Measurements from ENCODE around the gene AGPS. TPM values are rescaled to one million over a fixed set of nuclear protein-coding genes. Genes with fewer than 3 reads are reported as not detected.

AGPS gene
- total RNA-seq, 1 experiment from 2014 or later, result 60.9 TPM

GRCh38 chr2:177449159-177449558, 56.6 kb downstream of the AGPS start:
- Histone ChIP-seq H4K20me1 (ENCODE audit: control insufficient read depth, insufficient read depth, insufficient read length) (no peaks in the 10 kb centered on the region), H3K14ac (ENCODE audit: insufficient read depth, low read length) (no peak overlapping the region), H3K18ac (ENCODE audit: insufficient read length, low read depth, low read length) (no peak overlapping the region), H3K4me1 (ENCODE audit: insufficient read depth, low read length) (no peaks in the 10 kb centered on the region), H3K23ac (ENCODE audit: insufficient read length, low read depth, low read length) (no peak overlapping the region), H2BK5ac (ENCODE audit: insufficient read length, low read length) (no peak overlapping the region), H4K8ac (replicated peaks; ENCODE audit: insufficient read length, low read depth, low read length) (no peak overlapping the region), H2BK15ac (ENCODE audit: low read depth, low read length) (no peak overlapping the region), H4K5ac (ENCODE audit: insufficient read length, low read depth, low read length) (no peak overlapping the region), H3T11ph (ENCODE audit: low read length) (no peak overlapping the region), H3K9me3 (ENCODE audit: control insufficient read depth, low read depth, low read length) (no peaks in the 10 kb centered on the region), H4K91ac (ENCODE audit: insufficient read length, low read depth, low read length) (no peak overlapping the region), H3K27me3 (ENCODE audit: insufficient read depth, low read length) (no peaks in the 10 kb centered on the region), H3K9ac (ENCODE audit: extremely low read depth, insufficient read length, low read length) (no peak overlapping the region), H3K79me2 (ENCODE audit: insufficient read depth, low read length) (no peaks in the 10 kb centered on the region), H3K56ac (ENCODE audit: insufficient read length, low read depth, low read length) (no peak overlapping the region), H2AFZ (ENCODE audit: low read length) (no peak overlapping the region), H3K23me2 (ENCODE audit: insufficient read length, low read depth, low read length, poor library complexity, severe bottlenecking) (no peaks in the 10 kb centered on the region), H2BK12ac (ENCODE audit: insufficient read length, low read depth, low read length) (no peak overlapping the region), H3K4ac (ENCODE audit: low read depth, low read length) (no peak overlapping the region), H2AK5ac (ENCODE audit: insufficient read length, low read length) (no peak overlapping the region), H3K4me2 (ENCODE audit: insufficient read depth, insufficient read length, low read length) (no peak overlapping the region), H3K27ac (ENCODE audit: insufficient read length, low read depth, low read length) (no peak overlapping the region), H2BK120ac (ENCODE audit: low read depth, low read length, poor library complexity, severe bottlenecking) (no peak overlapping the region), H3K79me1 (ENCODE audit: insufficient read depth, low read depth, low read length, poor library complexity, severe bottlenecking) (no peaks in the 10 kb centered on the region), H2BK20ac (ENCODE audit: low read depth, low read length, poor library complexity, severe bottlenecking) (no peak overlapping the region)
- no peaks in the 10 kb centered on the region for H3K9me3 Mint-ChIP-seq
- no peak for DNase-seq
- WGBS (ENCODE audit: extremely low coverage, insufficient read length, low lambda C conversion rate), result no CpG with 5 or more reads among the region's 2 CpGs
- no peaks in the 10 kb centered on the region for H3K4me1 Mint-ChIP-seq
- H3K4me3 Mint-ChIP-seq, result no peak overlapping the region
- H3K27me3 Mint-ChIP-seq (ENCODE audit: low read depth), result no peaks in the 10 kb centered on the region
- TF ChIP-seq CTCF (conservative IDR thresholded peaks at IDR 0.05), result no peak
- no peak overlapping the region for H3K27ac Mint-ChIP-seq
- peaks cover 14 to 42% (median 22%) of the 10 kb centered on the region in 3 experiments for H3K36me3 Mint-ChIP-seq (ENCODE audit: insufficient read depth in 1 of 3, low read depth in 3 of 3)
